ENCODE results near the gene NUCB1.

Gene NUCB1

GRCh38 chr19:48858984-48859710 lies 41.0 kb upstream of the NUCB1 start:
- DNase-seq (ENCODE audit: low read depth) = peak; percentile 45
- TF ChIP-seq CTCF (IDR thresholded peaks at IDR 0.05; ENCODE audit: low read depth, low read length) = no peak
- TF ChIP-seq MYC (IDR thresholded peaks at IDR 0.05; ENCODE audit: low read depth, low read length) = no peak
- no peak for TF ChIP-seq POLR2A (IDR thresholded peaks at IDR 0.05; ENCODE audit: extremely low read depth, insufficient read length)
- TF ChIP-seq MAX (IDR thresholded peaks at IDR 0.05; ENCODE audit: low read depth, low read length) = no peak
- no peak overlapping the region for H3K4me3 ChIP-seq (ENCODE audit: low read depth, low read length)

GRCh38 chr19:48859711-48860572 lies 40.2 kb upstream of the NUCB1 start:
- H3K4me3 ChIP-seq (ENCODE audit: low read depth, low read length) = no peak overlapping the region
- TF ChIP-seq POLR2A (IDR thresholded peaks at IDR 0.05; ENCODE audit: extremely low read depth, insufficient read length) = no peak
- peak; percentile 29 for DNase-seq (ENCODE audit: low read depth)

GRCh38 chr19:48861313-48861712 lies 38.8 kb upstream of the NUCB1 start:
- no peak for DNase-seq (ENCODE audit: low read depth)
- TF ChIP-seq POLR2A (IDR thresholded peaks at IDR 0.05; ENCODE audit: extremely low read depth, insufficient read length) (no peak), MYC (IDR thresholded peaks at IDR 0.05; ENCODE audit: low read depth, low read length) (no peak), MAX (IDR thresholded peaks at IDR 0.05; ENCODE audit: low read depth, low read length) (no peak), CTCF (IDR thresholded peaks at IDR 0.05; ENCODE audit: low read depth, low read length) (no peak)

GRCh38 chr19:48862827-48863226 lies 37.3 kb upstream of the NUCB1 start:
- no peak overlapping the region for H3K4me3 ChIP-seq (ENCODE audit: low read depth, low read length)
- TF ChIP-seq MYC (IDR thresholded peaks at IDR 0.05; ENCODE audit: low read depth, low read length) = no peak
- TF ChIP-seq CTCF (IDR thresholded peaks at IDR 0.05; ENCODE audit: low read depth, low read length) = no peak
- no peak for TF ChIP-seq POLR2A (IDR thresholded peaks at IDR 0.05; ENCODE audit: extremely low read depth, insufficient read length)
- TF ChIP-seq MAX (IDR thresholded peaks at IDR 0.05; ENCODE audit: low read depth, low read length) = no peak
- no peak for DNase-seq (ENCODE audit: low read depth)

More at GRCh38 chr19:48861313-48861712, 38.8 kb upstream of the NUCB1 start:
- H3K4me3 ChIP-seq (ENCODE audit: low read depth, low read length) = no peak overlapping the region

GRCh38 chr19:48866692-48867091 lies 33.4 kb upstream of the NUCB1 start:
- H3K4me3 ChIP-seq (ENCODE audit: low read depth, low read length) = no peak overlapping the region
- TF ChIP-seq CTCF (IDR thresholded peaks at IDR 0.05; ENCODE audit: low read depth, low read length) (no peak), MYC (IDR thresholded peaks at IDR 0.05; ENCODE audit: low read depth, low read length) (no peak), MAX (IDR thresholded peaks at IDR 0.05; ENCODE audit: low read depth, low read length) (no peak), POLR2A (IDR thresholded peaks at IDR 0.05; ENCODE audit: extremely low read depth, insufficient read length) (no peak)
- DNase-seq (ENCODE audit: low read depth) = no peak

- no peak for DNase-seq (ENCODE audit: low read depth)
- no peak overlapping the region for H3K4me3 ChIP-seq (ENCODE audit: low read depth, low read length)
- TF ChIP-seq MAX (IDR thresholded peaks at IDR 0.05; ENCODE audit: low read depth, low read length) = no peak
- TF ChIP-seq MYC (IDR thresholded peaks at IDR 0.05; ENCODE audit: low read depth, low read length) = no peak
- TF ChIP-seq CTCF (IDR thresholded peaks at IDR 0.05; ENCODE audit: low read depth, low read length) = no peak
- no peak for TF ChIP-seq POLR2A (IDR thresholded peaks at IDR 0.05; ENCODE audit: extremely low read depth, insufficient read length)
These were observed 32.9 kb upstream of the NUCB1 start for GRCh38 chr19:48867123-48867745.
